BLaER1 (cell line): ENCODE measurements around the gene KLHL25.
"Not testable (repeated sequence)": the region's sequence is repeated elsewhere in the genome, so short reads cannot be mapped to it uniquely, and the experiment has no call there.

Source experiments
- H3K27ac ChIP-seq: shearing (Covaris generic); formaldehyde crosslinking; 2 replicates; pipeline ENCODE4 v1.8.1; 2022
- H3K27me3 ChIP-seq: shearing (Covaris generic); formaldehyde crosslinking; 2 replicates; pipeline ENCODE4 v1.8.1; 2022
- H3K36me3 ChIP-seq: shearing (Covaris generic); formaldehyde crosslinking; 2 replicates; pipeline ENCODE4 v1.8.1; 2022
- H3K4me1 ChIP-seq: shearing (Covaris generic); formaldehyde crosslinking; 2 replicates; pipeline ENCODE4 v1.8.1; 2022
- H3K4me2 ChIP-seq: shearing (Covaris generic); formaldehyde crosslinking; 2 replicates; pipeline ENCODE4 v1.8.1; 2022
- H3K4me3 ChIP-seq: shearing (Covaris generic); formaldehyde crosslinking; 2 replicates; pipeline ENCODE4 v1.8.1; 2022
- H3K9ac ChIP-seq: shearing (Covaris generic); formaldehyde crosslinking; 2 replicates; pipeline ENCODE4 v1.8.1; 2022
- H3K9me3 ChIP-seq: shearing (Covaris generic); formaldehyde crosslinking; 2 replicates; pipeline ENCODE4 v1.8.1; 2022
- H4K20me1 ChIP-seq: shearing (Covaris generic); formaldehyde crosslinking; 2 replicates; pipeline ENCODE4 v1.8.1; 2022
- Cebpa-rat ChIP-seq: shearing (Covaris generic); IDR thresholded peaks from 2 replicates; pipeline ENCODE4 v1.8.1; 2022

Gene KLHL25

DNA sequence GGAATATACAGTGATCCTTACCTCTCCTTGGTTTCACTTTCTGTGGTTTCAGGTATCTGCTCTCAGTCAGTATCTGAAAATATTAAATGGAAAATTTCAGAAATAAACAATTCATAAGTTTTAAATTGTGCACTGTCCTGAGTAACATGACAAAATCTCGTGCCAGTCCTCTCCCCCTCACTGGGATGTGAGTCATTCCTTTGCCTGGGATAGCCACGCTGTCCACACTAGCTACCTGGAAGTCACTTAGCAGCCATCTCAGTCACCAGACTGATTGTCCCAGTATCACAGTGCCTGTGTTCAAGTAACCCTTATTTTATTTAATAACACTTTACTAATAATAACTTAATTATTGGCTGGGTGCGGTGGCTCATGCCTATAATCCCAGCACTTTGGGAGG is 15.3 kb upstream of the KLHL25 start:
- Histone ChIP-seq H3K9ac (no peak overlapping the region), H3K4me3 (no peak overlapping the region), H3K27me3 (no peaks in the 10 kb centered on the region), H3K4me2 (no peak overlapping the region), H3K4me1 (no peaks in the 10 kb centered on the region), H3K27ac (no peak overlapping the region), H3K36me3 (no peaks in the 10 kb centered on the region), H3K9me3 (peaks cover 13% of the 10 kb centered on the region), H4K20me1 (no peaks in the 10 kb centered on the region)
- no peak for TF ChIP-seq Cebpa-rat

DNA sequence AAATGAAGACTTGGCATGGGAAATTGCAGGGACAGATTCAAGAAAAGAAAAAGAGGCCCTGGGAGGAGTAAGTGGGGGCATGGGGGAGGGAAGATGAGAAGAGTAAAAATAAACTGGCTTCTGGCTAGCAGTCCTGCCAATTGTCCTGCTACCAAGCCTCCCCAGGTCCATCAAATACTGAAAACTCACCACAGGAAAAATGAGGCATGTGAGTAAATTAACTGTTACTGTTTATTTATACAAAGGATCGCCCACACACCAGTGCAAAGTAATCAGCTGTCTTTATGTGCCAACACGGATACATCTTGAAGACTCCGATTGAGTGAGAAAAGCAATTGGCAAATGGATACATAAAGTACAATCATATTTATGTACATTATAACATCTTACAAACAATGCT is 10.7 kb upstream of the KLHL25 start:
- TF ChIP-seq Cebpa-rat: no peak
- Histone ChIP-seq H3K4me3 (no peak overlapping the region), H4K20me1 (no peaks in the 10 kb centered on the region), H3K4me2 (no peak overlapping the region), H3K9me3 (peaks cover 13% of the 10 kb centered on the region), H3K9ac (no peak overlapping the region), H3K4me1 (no peaks in the 10 kb centered on the region), H3K27me3 (no peaks in the 10 kb centered on the region), H3K27ac (no peak overlapping the region), H3K36me3 (no peaks in the 10 kb centered on the region)

DNA sequence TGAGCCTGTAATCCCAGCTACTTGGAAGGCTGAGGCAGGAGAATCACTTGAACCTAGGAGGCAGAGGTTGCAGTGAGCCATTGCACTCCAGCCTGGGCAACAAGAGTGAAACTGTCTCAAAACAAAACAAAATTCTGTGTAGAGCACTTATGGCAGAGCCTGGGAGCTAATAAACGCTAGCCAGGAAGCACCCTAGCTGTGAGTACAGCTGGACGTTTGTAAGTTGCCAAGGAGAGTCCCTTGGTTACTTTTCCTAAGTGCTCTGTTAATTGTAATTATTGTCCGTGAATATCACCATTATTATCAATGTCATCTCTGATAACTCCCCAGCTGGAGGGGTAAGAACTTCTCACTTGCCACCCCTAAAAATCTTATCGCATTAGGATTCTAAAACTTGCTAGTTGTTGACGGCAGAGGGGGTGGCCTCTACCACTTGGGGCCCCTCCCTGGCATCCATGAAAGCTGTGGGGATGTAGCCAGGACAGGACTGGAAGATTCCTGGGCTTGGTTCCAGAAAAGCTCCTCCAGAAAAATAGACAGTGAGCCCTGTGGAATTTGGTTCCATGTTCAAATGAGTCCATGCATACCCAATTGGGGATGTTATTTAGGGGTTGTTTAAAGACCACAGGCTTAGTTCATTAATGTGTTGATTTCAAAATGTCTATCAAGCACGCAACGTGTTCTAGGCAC is 9.9 kb upstream of the KLHL25 start:
- Histone ChIP-seq H3K4me1 (no peaks in the 10 kb centered on the region), H3K36me3 (no peaks in the 10 kb centered on the region), H4K20me1 (no peaks in the 10 kb centered on the region), H3K27ac (no peak overlapping the region), H3K4me3 (no peak overlapping the region), H3K27me3 (no peaks in the 10 kb centered on the region), H3K9me3 (peaks cover 13% of the 10 kb centered on the region), H3K9ac (no peak overlapping the region), H3K4me2 (no peak overlapping the region)
- no peak for TF ChIP-seq Cebpa-rat

DNA sequence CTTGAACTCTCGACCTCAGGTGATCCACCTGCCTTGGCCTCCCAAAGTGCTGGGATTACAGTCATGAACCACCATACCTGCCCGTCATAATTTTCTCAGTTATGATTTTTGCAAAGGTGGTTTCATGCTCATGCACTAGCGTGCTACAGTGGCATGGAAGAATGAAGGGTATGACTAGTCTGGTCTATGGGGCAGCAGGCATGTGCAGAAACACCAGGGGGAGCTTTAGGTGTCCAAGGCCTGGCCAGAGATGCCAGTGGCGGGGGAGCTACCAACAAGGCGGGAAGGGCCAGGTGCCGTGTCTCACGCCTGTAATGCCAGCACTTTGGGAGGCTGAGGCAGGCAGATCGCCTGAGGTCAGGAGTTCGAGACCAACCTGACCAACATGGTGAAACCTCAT is 7.9 kb upstream of the KLHL25 start:
- H3K4me3 ChIP-seq, H3K4me2 ChIP-seq, H3K9ac ChIP-seq, H3K9me3 ChIP-seq, H3K27ac ChIP-seq, H3K36me3 ChIP-seq, H3K4me1 ChIP-seq, H4K20me1 ChIP-seq, H3K27me3 ChIP-seq: not testable (repeated sequence)

DNA sequence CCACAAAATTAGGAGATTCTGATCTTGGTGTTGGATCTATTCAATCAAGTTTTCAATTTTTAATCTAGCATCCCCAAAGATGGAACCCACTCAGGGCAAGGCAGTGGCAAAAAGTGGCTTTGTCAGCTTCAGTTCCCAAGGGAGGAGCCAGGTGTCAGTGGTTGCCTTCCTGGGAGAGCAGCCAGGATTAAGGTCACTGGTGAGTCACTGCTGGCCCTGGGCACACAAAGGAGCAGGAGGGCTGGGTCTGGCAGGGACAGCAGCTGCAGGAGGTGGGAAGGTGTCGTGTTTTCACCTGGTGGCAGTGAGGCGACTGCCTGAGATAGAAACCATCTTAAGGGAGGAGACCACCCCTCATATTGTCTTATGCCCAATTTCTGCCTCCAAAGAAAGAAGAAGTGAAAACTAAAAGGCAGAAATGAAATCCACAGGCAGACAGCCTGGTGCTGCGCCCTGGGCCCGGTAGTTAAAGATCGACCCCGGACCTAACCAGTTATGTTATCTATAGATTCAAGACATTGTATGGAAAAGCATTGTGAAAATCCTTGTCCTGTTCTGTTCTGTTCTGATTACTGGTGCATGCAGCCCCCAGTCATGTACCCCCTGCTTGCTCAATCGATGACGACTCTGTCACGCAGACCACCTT is 5.9 kb upstream of the KLHL25 start:
- Histone ChIP-seq H3K27me3 (no peaks in the 10 kb centered on the region), H4K20me1 (no peaks in the 10 kb centered on the region), H3K4me3 (no peak overlapping the region), H3K36me3 (no peaks in the 10 kb centered on the region), H3K4me1 (peaks cover 3% of the 10 kb centered on the region; the same call in 1 of the 2 replicates), H3K27ac (no peak overlapping the region), H3K9me3 (0 out of 2 replicates have a peak, but pooled peaks cover 5% of the 10 kb centered on the region), H3K4me2 (no peak overlapping the region), H3K9ac (no peak overlapping the region)
- no peak for TF ChIP-seq Cebpa-rat

DNA sequence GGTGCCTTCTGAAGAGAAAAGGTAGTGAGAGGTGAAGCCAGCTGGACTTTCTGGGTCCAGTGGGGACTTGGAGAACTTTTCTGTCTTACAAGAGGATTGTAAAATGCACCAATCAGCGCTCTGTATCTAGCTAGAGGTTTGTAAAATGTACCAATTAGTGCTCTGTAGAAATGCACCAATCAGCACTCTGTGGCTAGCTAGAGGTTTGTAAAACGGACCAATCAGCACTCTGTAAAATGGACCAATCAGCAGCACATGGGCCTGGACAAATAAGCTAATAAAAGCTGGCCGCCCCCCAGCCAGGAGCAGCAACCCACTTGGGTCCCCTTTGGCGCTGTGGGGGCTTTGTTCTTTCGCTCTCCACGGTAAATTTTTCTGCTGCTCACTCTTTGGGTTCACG is 1.6 kb upstream of the KLHL25 start:
- not testable (repeated sequence) for H3K36me3 ChIP-seq, H3K27ac ChIP-seq, H3K9me3 ChIP-seq, H3K4me2 ChIP-seq, H3K27me3 ChIP-seq, H3K4me3 ChIP-seq, H3K9ac ChIP-seq
- H4K20me1 ChIP-seq: peaks cover 23% of the 10 kb centered on the region
- peaks cover 26% of the 10 kb centered on the region for H3K4me1 ChIP-seq

DNA sequence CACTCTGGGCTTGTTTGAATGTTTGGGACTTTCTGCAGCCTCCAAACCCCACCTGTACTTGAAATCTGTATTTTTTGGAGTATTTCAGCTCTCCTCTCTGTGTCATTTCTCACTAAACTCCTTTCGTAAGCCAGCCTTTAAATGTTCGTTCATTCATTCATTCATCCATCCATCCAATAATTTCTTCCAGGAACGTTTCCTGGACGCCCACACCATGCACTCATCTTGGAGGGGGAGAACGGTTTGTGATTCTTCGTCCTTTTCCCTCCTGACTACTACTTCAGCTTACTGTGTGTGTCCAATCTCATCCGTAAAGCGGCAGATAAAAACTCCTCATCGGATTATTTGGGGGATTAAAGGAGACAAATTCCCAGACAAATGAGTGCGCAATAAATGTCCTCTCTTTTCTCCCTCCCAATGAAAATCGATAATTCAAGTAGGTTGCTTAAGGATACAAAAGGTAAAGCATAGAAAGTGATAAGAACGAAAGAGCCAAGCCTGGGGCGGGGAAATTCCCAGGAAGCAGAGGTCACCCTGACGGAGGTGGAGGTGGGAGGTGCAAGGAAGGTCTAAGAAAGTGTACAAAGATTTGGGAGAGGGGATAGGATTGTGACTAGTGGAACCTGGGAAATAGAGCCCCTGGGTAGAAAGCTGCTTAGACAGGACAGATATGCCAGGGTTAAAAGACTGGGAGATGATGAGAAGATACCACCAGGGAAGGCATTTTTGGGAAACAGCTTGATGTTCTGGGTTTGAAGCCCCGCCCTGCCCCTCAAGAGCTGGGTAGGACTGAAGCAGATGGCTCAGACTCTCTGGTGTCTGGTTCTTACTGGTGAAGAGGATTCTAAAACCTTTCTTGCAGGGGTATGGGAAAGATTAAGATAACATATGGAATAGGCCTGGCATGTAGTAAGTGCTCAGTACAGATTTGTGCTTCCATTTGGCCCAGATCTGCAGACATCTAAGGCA is 896 bp upstream of the KLHL25 start:
- Histone ChIP-seq H3K4me1 (peaks cover 26% of the 10 kb centered on the region), H4K20me1 (peaks cover 24% of the 10 kb centered on the region), H3K4me3 (peak overlapping the region; percentile 54), H3K9ac (peak overlapping the region; percentile 48; the same call in 1 of the 2 replicates), H3K27ac (no peak overlapping the region), H3K4me2 (peak overlapping the region; percentile 84), H3K9me3 (0 out of 2 replicates have a peak, but pooled peaks cover 5% of the 10 kb centered on the region), H3K36me3 (0 out of 2 replicates have a peak, but pooled peaks cover under 1% of the 10 kb centered on the region), H3K27me3 (no peaks in the 10 kb centered on the region)
- no peak for TF ChIP-seq Cebpa-rat

DNA sequence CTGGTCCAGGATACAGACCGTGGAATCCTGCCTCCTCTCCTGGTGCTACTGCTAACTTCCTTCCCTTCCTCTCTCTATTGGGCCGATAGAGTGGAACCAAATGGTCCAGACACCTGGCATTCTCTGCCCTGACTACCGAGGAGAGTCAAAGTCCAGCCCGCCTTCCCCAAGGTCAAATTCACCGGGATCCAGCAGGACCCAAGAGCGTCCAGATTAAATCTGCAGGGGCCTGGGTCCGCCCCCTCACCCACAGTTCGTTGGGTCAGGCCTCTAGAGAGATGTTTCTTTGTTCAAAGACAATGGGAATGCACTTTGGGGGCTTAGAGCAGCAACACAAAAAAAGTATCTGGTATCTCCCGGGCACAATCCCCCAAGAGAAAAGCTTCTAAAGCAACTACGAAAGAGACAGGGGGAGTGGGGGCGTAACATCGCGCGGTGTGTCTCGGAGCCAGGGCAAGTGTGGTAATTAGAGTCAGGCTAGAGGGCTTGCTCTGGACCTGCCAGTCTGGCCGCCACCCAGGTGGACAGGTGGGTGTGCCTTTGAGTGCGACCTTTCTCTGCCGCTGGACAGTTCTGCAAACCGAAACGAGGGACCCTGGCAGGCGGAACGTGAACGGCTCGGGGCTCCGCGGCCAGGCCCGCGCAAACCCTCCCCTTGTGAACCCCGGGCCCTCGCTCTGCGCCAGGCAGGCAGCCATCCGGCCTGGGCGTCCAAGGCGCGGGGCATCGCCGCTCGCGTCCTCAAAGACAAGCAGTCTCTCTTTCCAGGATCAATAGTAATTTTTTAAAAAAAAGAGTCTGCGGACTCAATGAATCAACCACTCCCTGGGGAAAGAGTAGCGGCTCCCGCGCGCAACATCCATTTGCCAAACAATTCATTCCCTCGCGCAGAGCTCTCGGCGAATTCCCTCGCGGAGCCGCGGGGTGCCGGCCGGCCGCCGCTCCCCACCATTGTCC is 806 bp downstream of the KLHL25 start:
- H3K9ac ChIP-seq: peak overlapping the region; percentile 89
- 0 out of 2 replicates have a peak, but pooled peaks cover 16% of the 10 kb centered on the region for H3K36me3 ChIP-seq
- 0 out of 2 replicates have a peak, but pooled peaks cover 5% of the 10 kb centered on the region for H3K9me3 ChIP-seq
- no peak for TF ChIP-seq Cebpa-rat
- peak overlapping the region; percentile 96 for H3K4me3 ChIP-seq
- H3K27ac ChIP-seq: peak overlapping the region; percentile 93
- H3K4me1 ChIP-seq: peaks cover 35% of the 10 kb centered on the region
- no peaks in the 10 kb centered on the region for H3K27me3 ChIP-seq
- peaks cover 39% of the 10 kb centered on the region for H4K20me1 ChIP-seq
- peak overlapping the region; percentile 97 for H3K4me2 ChIP-seq
